ENCODE measurements around the gene CHST3.

GRCh38 chr10:72050873-72051272, 86.7 kb downstream of the CHST3 start:
- TF ChIP-seq REST (IDR thresholded peaks at IDR 0.05; ENCODE audit: low read depth, low read length) = no peak
- no peak for TF ChIP-seq CTCF (IDR thresholded peaks at IDR 0.05 in 2 of 3, conservative IDR thresholded peaks at IDR 0.05 in 1 of 3; ENCODE audit: control insufficient read depth in 2 of 3, extremely low read depth in 1 of 3, insufficient read depth in 1 of 3, low read depth in 3 of 3, low read length in 3 of 3)
- TF ChIP-seq ATF2 (IDR thresholded peaks at IDR 0.05; ENCODE audit: low read length) = no peak
- no peak for TF ChIP-seq SREBF2 (IDR thresholded peaks at IDR 0.05; ENCODE audit: low read length)
- no peak for TF ChIP-seq ZBTB33 (IDR thresholded peaks at IDR 0.05)
- TF ChIP-seq POLR2A (IDR thresholded peaks at IDR 0.05; ENCODE audit: low read depth, low read length) = no peak
- TF ChIP-seq SREBF1 (IDR thresholded peaks at IDR 0.05; ENCODE audit: low read length) = no peak
- TF ChIP-seq IRF5 (IDR thresholded peaks at IDR 0.05; ENCODE audit: borderline replicate concordance) = no peak
- no peak for TF ChIP-seq EZH2 (IDR thresholded peaks at IDR 0.05; ENCODE audit: borderline replicate concordance, control insufficient read depth, low read depth, low read length)
- no peak for TF ChIP-seq POU2F2 (IDR thresholded peaks at IDR 0.05; ENCODE audit: borderline replicate concordance, low read depth, low read length)

All from GM12878 (cell line).